SW 1271 (cell line): ENCODE data around the gene MAEL.

ENCODE experiments used
- DNase-seq, 2 experiments: peaks; one replicate each; lab custom pipeline; 2025; lab: John Stamatoyannopoulos, UW

Gene MAEL

DNA sequence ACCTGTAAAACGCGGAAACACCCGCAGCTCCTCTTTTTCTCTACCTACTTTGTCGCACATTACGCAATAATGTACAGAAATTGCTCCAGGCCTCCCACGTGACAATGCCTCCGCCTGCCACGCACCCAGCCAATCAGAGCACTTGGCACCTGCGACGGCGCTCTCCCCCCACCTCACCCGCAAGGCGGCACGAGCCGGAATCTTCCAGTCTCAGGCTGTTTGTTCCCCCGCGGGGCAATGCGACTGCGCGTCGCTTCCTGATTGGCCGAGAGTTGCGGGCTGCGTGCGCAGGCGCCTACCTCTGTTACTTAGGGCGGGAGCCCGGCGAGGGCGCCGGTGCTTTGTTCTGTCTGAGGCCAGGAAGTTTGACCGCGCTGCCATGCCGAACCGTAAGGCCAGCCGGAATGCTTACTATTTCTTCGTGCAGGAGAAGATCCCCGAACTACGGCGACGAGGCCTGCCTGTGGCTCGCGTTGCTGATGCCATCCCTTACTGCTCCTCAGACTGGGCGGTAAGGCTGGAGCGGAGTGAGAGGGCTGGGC, at the start of gene MAEL:
MAEL (plus strand) TSS at position 307 of the 542 bp plus-strand sequence; CDS start at position 380, 73 bp downstream.
- DNase-seq = no peak

DNA sequence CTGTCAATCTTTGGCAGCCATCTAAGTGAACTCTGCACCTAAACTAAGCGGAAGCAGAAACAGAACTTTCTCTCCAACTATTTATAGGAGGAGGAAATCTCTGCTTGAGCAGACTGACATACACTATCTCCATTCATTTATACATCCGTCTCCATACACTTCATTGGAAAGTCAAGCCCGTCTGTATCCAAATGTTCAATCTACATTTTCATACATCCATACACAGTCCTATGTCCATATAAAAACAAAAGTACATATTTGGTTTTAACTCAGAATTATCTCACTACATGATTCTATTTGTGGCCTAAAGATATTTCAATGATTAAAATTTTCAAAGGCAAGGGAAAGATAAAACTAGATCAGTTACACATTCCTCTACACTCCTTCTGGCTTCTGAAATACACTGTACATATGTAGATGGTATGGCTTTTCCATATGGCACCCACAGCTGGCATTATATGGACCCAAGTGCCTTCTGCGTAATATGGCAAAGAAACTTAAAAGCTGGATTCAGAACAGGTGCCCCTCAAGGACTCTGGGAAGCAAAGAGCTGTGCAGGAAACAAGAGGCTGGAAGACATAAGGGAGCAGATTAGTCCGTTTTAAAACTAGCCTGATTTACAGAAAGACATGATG, 49.2 kb upstream of the MAEL start:
- no peak for DNase-seq

DNA sequence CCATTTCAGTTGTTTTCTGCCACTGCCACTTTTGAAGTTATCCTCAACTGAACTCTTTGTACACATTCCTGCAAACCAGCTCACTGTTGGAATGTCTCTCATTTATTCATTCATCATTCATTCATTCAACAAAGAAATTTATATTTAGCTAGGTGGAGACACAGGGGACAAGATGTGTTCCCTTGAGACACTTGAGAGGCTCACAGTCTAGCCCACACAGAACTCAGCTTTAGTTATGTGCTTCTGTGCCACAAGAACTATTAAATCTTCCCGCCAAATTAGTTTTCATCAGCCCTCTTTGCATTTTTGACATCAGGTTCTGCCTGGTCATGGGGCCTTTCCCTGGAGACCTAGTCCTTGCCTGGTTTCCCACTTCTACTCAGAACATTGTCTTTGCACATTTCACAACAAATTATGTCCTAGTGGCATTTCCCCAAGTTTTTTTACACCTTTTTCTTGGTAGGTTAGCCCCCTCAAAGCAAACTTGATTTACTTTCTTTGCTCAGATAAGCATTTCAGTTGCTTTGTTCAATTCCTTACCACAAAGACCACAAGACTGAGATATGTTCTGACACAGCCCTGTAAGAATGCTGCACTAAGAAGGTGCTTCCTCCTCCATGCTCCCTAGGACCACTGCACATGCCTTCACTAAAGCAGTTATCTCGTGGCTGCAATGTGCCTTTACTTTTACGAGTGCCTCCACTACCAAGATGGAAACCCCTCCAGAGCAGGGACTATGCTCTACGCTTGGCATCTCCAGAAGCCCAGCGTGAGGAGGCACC, 44.7 kb upstream of the MAEL start:
- no peak for DNase-seq

GRCh38 chr1:166947398-166948043, 41.6 kb upstream of the MAEL start:
- DNase-seq = no peak

GRCh38 chr1:166948856-166949350, 40.2 kb upstream of the MAEL start:
- no peak for DNase-seq

- DNase-seq = no peak
These were observed 38.9 kb upstream of the MAEL start for GRCh38 chr1:166950156-166950555.

GRCh38 chr1:166951050-166951449, 38.0 kb upstream of the MAEL start:
- no peak for DNase-seq

DNA sequence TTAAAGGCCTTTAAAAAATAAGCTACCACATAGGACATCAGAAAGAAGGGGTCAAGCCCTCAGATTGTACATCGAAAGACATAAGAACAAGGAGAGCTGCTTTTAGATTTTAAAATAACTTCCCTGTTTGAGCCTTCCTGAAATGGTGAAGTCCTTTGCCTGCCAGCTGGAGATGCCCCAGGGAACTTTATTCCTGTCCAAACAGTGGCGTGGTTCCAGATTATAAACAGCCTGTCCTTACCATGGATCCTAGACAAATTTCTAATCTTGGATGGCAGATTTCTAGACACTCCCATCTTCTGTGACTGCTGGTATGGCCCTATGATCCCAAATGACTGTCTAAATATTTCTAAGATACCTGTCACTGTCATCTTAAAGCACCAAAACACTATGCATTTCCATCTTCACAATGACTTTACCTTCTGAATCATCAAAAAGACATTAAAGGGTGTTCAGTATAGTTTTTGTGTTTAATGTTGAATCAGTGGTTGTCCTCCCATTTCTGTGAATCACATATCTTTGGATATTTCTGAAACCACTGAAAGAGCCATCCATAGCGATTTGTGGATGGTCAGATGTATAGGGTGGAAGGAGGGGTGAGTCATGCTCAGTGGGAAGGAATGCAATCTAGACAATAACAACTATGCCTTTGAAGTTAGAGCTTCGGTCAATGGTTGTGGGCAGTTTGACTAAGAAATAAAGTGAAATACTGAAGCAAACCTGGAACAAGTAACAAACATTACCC, 36.9 kb upstream of the MAEL start:
- DNase-seq = no peak

DNA sequence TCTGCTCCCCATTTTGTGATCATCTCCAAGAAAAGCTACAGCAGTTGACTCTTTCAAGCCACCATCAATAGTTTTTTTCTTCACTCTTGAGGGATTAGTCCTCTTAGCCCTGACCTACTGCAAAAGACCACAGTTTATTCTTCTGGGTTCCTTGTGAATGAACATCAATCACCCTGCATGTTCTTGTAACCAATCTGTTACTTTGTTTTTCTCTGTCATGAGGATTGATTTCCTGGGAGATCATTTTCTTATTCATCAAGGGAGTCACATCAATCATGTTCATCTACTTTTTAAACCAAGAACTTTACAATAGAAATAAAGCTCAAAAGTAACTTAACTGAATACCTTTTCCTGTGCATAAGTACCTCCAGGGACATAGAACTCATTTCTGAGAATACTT, 35.6 kb upstream of the MAEL start:
- no peak for DNase-seq

GRCh38 chr1:166956057-166956850, 32.8 kb upstream of the MAEL start:
- DNase-seq = no peak

- no peak for DNase-seq
These were observed 32.2 kb upstream of the MAEL start for GRCh38 chr1:166956872-166957271.

GRCh38 chr1:166960858-166961474, 28.1 kb upstream of the MAEL start:
- DNase-seq = no peak

DNA sequence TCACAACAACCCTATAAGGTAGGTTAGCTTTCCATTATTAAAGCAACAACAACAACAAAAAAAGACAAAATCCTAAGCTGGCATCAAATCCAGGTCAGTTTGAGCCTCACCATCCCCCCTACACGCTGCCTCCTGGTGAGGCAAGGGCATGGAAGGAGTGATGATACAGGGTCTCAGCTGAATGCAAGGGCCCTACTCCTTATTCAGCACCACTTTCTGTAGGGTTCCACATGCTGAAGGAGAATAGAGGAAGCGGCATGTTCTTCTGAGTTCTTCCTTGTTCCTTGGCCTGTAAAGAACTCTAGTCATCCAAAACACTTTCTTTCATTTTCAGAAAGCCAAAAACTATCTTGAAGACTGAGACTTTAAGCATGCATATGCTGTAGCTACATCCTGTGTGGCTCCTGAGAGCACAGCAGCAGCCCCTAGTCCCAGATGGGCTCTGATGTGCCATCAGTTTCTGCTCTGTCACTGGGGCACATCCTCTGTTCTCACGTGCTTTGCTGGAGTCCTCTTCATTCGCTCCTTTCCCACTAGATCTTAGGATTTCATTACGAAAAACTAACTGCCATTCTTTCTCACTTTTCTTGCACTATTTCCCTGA, 19.9 kb upstream of the MAEL start:
- DNase-seq = no peak

- DNase-seq = no peak
These were observed 17.8 kb upstream of the MAEL start for GRCh38 chr1:166971252-166971651.

GRCh38 chr1:166972193-166972592, 16.9 kb upstream of the MAEL start:
- DNase-seq = no peak

- DNase-seq = no peak
These were observed 16.3 kb upstream of the MAEL start for GRCh38 chr1:166972826-166973225.

DNA sequence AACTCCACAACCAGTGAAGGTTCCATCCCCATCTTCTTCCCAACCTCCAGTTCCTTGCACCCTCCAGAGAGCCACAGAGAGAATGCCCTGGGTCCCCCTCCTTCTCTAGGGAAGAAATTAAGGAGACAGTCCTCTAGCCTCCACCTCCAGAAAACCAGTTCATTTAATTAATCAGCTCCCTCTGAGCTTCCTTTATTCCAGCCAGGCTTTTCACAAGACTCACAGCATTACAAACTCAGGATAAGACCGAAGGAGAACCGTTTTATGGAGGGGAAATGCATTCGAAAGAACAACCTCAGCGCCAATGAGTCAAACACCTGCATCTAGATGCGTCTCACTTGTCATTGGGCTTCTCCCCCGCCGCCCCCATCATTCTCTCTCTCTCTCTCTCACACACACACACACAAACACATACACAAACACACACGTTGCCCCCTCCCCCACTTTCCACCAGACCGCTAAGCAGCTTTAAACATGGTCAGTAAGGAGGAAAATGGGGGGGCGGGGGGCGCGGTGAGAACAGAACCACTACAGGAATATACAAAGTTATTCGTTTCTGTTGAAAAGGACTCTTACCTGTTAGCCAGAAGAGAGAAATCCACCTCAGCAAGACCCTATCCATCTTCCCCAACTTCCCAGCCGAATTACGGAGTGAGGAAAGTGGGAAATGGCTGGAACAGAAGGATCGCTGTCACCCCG, 14.3 kb upstream of the MAEL start:
- DNase-seq = no peak

GRCh38 chr1:166975361-166976129, 13.5 kb upstream of the MAEL start, which contains the start of gene ILDR2:
Gene ILDR2, minus strand, starts transcription at chr1:166975540. Its CDS starts 272 bp downstream, at chr1:166975268.
- no peak for DNase-seq

GRCh38 chr1:166977951-166978350, 11.1 kb upstream of the MAEL start:
- DNase-seq = no peak
